Measurements from ENCODE around the gene DVL3.

The DVL3 gene

DNA sequence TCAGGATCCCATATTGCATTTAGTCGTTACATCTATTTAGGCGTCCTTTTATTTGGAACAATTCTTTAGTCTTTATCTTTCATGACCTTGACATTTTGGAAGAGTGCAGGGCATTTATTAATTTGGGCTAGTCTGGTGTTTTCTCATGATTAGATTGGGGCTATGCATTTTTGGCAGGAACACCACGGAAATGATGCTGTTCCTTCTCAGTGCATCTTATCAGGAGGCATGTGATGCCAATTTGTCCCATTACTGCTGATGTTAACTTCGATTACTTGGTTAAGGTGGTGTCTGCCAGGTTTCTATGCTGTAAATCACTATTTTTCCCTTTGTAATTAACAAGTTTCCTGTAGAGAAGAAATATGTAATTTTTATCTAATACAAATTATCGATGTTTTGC lies 56.1 kb downstream of the DVL3 start:
- DNase-seq (ENCODE audit: low spot score) = no peak

DNA sequence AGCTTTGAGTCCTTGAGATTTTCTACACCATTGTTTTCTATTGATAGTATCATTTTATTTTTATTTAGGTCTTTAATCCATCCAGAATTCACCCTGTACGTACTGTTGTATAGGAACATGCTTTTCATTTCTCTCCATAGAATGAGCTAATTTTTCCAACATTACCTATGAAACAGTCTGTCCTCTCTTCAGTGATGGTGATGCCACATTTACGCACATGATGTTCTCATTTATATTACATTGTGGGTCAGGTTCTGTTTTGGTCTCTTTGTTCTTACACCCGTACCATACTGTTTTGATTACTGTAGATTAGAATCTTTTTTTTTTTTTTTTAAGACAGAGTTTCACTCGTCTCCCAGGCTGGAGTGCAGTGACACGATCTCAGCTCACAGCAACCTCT lies 56.5 kb downstream of the DVL3 start:
- no peak for DNase-seq (ENCODE audit: low spot score)

DNA sequence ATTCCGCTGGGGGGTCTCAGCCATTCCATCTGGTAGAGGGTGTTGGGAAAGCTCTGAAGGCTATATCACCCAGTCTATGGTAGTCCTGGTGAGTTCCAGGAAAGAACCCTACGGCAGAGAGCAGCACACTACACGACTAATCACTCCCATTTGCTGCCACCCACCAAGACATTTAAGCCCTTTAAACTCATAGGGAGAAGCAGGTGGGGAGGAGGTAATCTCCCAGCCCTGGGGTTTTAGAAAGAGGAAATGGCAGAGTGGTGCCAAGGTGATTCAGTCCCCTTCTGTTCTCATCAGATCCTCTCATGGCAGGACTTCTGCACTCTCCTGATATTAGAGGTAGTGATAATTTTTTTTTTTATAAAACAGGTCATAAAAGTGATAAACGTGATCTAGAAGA lies 63.6 kb downstream of the DVL3 start:
- no peak for DNase-seq (ENCODE audit: low spot score)

DNA sequence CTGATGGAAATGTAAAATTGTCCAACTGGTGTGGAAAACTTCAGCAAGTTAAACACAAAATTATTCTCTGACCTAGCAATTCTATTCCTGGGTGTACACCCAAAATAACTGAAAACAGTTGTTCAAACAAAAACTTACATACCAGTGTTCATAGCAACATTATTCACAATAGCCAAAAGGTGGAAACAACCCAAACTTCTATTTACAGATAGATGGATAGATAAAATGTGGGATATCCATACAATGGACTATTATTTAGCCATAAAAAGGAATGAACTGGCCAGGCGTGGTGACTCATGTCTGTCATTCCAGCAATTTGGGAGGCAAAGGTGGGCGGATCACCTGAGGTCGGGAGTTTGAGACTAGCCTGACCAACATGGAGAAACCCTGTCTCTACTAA lies 67.3 kb downstream of the DVL3 start:
- no peak for DNase-seq (ENCODE audit: low spot score)

Data from HuH-7.5 (cell line).